ENCODE results near the gene WNT9B.

GRCh38 chr17:46898860-46899259 lies 47.5 kb downstream of the WNT9B start:
- TF ChIP-seq CTCF (IDR thresholded peaks at IDR 0.05) (no peak), POLR2A (IDR thresholded peaks at IDR 0.05) (no peak)
